Sigmoid colon (tissue), 4 donors: Measurements from ENCODE around the gene C1QTNF8.

Experiments
- POLR2AphosphoS5 ChIP-seq, 4 donors: sonication (generic); formaldehyde crosslinking; IDR thresholded peaks; one replicate each; pipeline ENCODE4 v1.6.1; 2017; ENCODE audit warnings: antibody characterized with exemption in 4 of 4
- TF ChIP-seq, protein P1 (sequence below), 4 experiments: fragments of 450-650 bp in 3 of 4; fragments of 200-600 bp in 1 of 4; IDR thresholded peaks; one replicate each; pipeline ENCODE4 v1.5.1; 2016 to 2019; ENCODE audit warnings: antibody characterized with exemption in 4 of 4, mild to moderate bottlenecking in 3 of 4, moderate library complexity in 2 of 4

DNA sequence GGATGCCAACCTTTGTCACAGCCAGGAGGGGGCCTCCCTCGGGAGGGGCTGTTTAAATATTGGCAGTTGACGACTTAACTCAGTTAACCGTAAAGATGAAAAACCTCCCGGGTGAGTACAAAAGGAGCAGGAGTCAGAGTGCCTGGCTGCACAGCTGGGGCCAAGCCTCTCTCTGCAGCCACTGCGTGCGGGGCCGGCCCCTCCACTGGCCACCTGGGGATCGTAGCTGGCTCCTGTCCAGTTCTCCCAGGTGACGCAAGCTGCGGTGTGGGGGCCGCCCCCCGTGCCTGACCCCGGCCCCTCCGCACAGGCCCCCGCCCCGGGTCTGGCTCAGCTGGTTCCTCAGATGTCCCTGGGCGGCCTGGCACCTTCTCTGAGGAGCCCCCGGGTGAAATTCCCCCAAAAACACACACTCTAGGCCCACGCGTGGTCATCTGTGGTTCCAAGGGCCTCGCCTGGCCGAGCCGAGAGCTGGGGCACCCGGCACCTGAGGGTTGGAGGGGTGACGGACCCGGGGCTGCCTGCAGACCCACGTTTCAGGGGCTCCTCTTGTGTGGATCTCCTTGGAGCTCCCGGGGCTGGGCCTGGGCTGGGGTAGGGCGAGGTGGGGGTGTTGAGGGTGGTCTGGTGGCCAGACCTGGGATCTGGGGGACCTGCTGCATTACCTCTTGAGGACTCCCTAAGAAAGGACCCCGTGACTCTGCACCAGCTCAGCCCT is 49.5 kb upstream of the C1QTNF8 start:
- TF ChIP-seq, protein P1, sequence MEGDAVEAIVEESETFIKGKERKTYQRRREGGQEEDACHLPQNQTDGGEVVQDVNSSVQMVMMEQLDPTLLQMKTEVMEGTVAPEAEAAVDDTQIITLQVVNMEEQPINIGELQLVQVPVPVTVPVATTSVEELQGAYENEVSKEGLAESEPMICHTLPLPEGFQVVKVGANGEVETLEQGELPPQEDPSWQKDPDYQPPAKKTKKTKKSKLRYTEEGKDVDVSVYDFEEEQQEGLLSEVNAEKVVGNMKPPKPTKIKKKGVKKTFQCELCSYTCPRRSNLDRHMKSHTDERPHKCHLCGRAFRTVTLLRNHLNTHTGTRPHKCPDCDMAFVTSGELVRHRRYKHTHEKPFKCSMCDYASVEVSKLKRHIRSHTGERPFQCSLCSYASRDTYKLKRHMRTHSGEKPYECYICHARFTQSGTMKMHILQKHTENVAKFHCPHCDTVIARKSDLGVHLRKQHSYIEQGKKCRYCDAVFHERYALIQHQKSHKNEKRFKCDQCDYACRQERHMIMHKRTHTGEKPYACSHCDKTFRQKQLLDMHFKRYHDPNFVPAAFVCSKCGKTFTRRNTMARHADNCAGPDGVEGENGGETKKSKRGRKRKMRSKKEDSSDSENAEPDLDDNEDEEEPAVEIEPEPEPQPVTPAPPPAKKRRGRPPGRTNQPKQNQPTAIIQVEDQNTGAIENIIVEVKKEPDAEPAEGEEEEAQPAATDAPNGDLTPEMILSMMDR (IDR thresholded peaks at IDR 0.05), result no peak
- TF ChIP-seq POLR2AphosphoS5 (IDR thresholded peaks at IDR 0.05), result no peak
